Activated T-cell treated with anti-CD3 and anti-CD28 coated beads, Interleukin-2, amount 50 U/mL, for 72 hours (primary cell): ENCODE measurements around the gene HLA-DOB. TPM values are rescaled to one million over a fixed set of nuclear protein-coding genes. Genes with fewer than 3 reads are reported as not detected.

Experiments used
- ATAC-seq, 2 donors: fragments of 150-1000 bp; cut with Tn5 transposase; replicated peaks in 1 of 2; 2 replicates each; pipeline ENCODE4 v1.10.0; 2021; ENCODE audit warnings: moderate library complexity in 2 of 2, mild to moderate bottlenecking in 1 of 2
- DNase-seq, 2 donors: peaks; one replicate each; pipeline ENCODE4 v3.0.0; 2021 to 2022; ENCODE audit warnings: mixed read lengths in 1 of 2
- H3K27ac Mint-ChIP-seq: one replicate; pipeline ENCODE4 v1.8.0; 2022; ENCODE audit warnings: mild to moderate bottlenecking, moderate library complexity, mixed read lengths
- H3K27me3 Mint-ChIP-seq: one replicate; pipeline ENCODE4 v1.8.0; 2022; ENCODE audit warnings: low read depth, mixed read lengths
- H3K36me3 Mint-ChIP-seq, 2 donors: one replicate each; pipeline ENCODE4 v1.8.0; 2022; ENCODE audit warnings: mixed read lengths in 2 of 2, mild to moderate bottlenecking in 1 of 2; ENCODE audit not compliant: insufficient read depth in 2 of 2
- H3K4me1 Mint-ChIP-seq: one replicate; pipeline ENCODE4 v1.8.0; 2022; ENCODE audit warnings: low read depth, mixed read lengths
- H3K4me3 Mint-ChIP-seq, 2 donors: one replicate each; pipeline ENCODE4 v1.8.0; 2022; ENCODE audit warnings: mild to moderate bottlenecking in 2 of 2, mixed read lengths in 2 of 2, moderate library complexity in 2 of 2
- H3K9me3 Mint-ChIP-seq, 2 donors: one replicate each; pipeline ENCODE4 v1.8.0; 2022; ENCODE audit warnings: mixed read lengths in 2 of 2
- total RNA-seq, 2 donors: library from RNA; stranded (reverse); gene quantifications; one replicate each; pipeline ENCODE4 v1.2.3, GENCODE V29; 2022

The HLA-DOB gene
- total RNA-seq, 2 donors from 2014 or later, result 8.0 to 8.1 TPM

GRCh38 chr6:32852018-32852843, 35.4 kb upstream of the HLA-DOB start:
- Mint-ChIP-seq H3K4me3 (peak overlapping the region; percentile 94 to 100), H3K27ac (peak overlapping the region; percentile 96), H3K27me3 (no peaks in the 10 kb centered on the region), H3K36me3 (peaks cover 65 to 84% of the 10 kb centered on the region in 2 donors), H3K4me1 (peaks cover 74% of the 10 kb centered on the region), H3K9me3 (peaks cover 0 to 2% of the 10 kb centered on the region in 2 donors)
- ATAC-seq (no peak), DNase-seq (peak; percentile 53 to 60)

- H3K4me3 Mint-ChIP-seq, result peak overlapping the region; percentile 94 to 100
- ATAC-seq (no peak), DNase-seq (no peak)
- peaks cover 74% of the 10 kb centered on the region for H3K4me1 Mint-ChIP-seq
- H3K9me3 Mint-ChIP-seq, result peaks cover 0 to 2% of the 10 kb centered on the region in 2 donors
- H3K27me3 Mint-ChIP-seq, result no peaks in the 10 kb centered on the region
- H3K27ac Mint-ChIP-seq, result peak overlapping the region; percentile 96
- H3K36me3 Mint-ChIP-seq, result peaks cover 65 to 86% of the 10 kb centered on the region in 2 donors
Measured at GRCh38 chr6:32851025-32851424, 34.2 kb upstream of the HLA-DOB start.

GRCh38 chr6:32849126-32849525, 32.3 kb upstream of the HLA-DOB start:
- Mint-ChIP-seq H3K27ac (peak overlapping the region; percentile 71), H3K27me3 (no peaks in the 10 kb centered on the region), H3K4me3 (peak overlapping the region; percentile 41 to 99), H3K4me1 (peaks cover 76% of the 10 kb centered on the region), H3K36me3 (peaks cover 59 to 82% of the 10 kb centered on the region in 2 donors), H3K9me3 (peaks cover 0 to 2% of the 10 kb centered on the region in 2 donors)
- no peak for DNase-seq
- no peak for ATAC-seq

- Mint-ChIP-seq H3K27me3 (no peaks in the 10 kb centered on the region), H3K27ac (peak overlapping the region; percentile 100), H3K4me1 (peaks cover 79% of the 10 kb centered on the region), H3K9me3 (peaks cover 0 to 2% of the 10 kb centered on the region in 2 donors), H3K36me3 (peaks cover 65 to 85% of the 10 kb centered on the region in 2 donors), H3K4me3 (peak overlapping the region; percentile 41 to 99)
- no peak for DNase-seq
- ATAC-seq, result no peak
Measured at GRCh38 chr6:32847795-32848194, 31.0 kb upstream of the HLA-DOB start.

- Mint-ChIP-seq H3K4me3 (peak overlapping the region; percentile 41 to 99), H3K9me3 (peaks cover 0 to 2% of the 10 kb centered on the region in 2 donors), H3K4me1 (peaks cover 86% of the 10 kb centered on the region), H3K27ac (peak overlapping the region; percentile 100), H3K27me3 (no peaks in the 10 kb centered on the region), H3K36me3 (peaks cover 63 to 83% of the 10 kb centered on the region in 2 donors)
- DNase-seq, result peak in 1 of 2 donors; percentile 4
- ATAC-seq, result no peak
Measured at GRCh38 chr6:32847004-32847403, 30.2 kb upstream of the HLA-DOB start.

- DNase-seq (peak; percentile 40 to 50), ATAC-seq (peak; percentile 9 to 10)
- Mint-ChIP-seq H3K27me3 (no peaks in the 10 kb centered on the region), H3K9me3 (peaks cover 0 to 2% of the 10 kb centered on the region in 2 donors), H3K4me3 (peak overlapping the region; percentile 98 to 99), H3K4me1 (peaks cover 86% of the 10 kb centered on the region), H3K36me3 (peaks cover 61 to 81% of the 10 kb centered on the region in 2 donors), H3K27ac (peak overlapping the region; percentile 100)
Measured at GRCh38 chr6:32845384-32845884, 28.6 kb upstream of the HLA-DOB start.

DNA sequence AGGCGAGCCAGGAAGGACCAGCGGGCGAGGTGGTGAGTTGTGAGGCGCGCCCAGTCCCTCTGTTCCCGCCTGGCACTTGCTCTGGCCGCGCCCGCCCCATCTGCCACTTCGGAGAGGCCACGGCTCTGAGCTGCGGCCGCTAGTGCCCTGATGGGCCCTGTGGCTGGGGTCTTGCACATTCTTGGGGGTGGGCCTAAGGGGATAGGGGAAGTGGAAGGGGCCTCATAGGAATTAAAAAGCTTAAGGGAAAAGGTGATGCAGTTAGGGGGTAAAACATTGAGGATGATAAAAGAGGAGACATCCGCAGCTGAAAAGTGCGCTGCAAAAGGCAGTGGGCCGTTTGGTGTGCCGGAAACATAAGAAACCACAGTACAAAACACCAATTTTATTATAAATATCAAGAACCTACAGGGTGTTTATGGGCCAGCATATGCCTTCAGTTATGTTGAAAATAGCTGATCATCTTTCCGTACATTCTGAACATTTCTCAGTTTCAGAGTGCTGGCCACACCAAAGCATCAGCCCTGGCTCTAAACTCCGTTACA, 28.1 kb upstream of the HLA-DOB start:
- ATAC-seq, result peak in 1 of 2 donors; percentile 0
- Mint-ChIP-seq H3K27me3 (no peaks in the 10 kb centered on the region), H3K4me1 (peaks cover 86% of the 10 kb centered on the region), H3K9me3 (peaks cover 0 to 2% of the 10 kb centered on the region in 2 donors), H3K4me3 (peak overlapping the region; percentile 98 to 99), H3K27ac (peak overlapping the region; percentile 100), H3K36me3 (peaks cover 57 to 78% of the 10 kb centered on the region in 2 donors)
- no peak for DNase-seq

DNA sequence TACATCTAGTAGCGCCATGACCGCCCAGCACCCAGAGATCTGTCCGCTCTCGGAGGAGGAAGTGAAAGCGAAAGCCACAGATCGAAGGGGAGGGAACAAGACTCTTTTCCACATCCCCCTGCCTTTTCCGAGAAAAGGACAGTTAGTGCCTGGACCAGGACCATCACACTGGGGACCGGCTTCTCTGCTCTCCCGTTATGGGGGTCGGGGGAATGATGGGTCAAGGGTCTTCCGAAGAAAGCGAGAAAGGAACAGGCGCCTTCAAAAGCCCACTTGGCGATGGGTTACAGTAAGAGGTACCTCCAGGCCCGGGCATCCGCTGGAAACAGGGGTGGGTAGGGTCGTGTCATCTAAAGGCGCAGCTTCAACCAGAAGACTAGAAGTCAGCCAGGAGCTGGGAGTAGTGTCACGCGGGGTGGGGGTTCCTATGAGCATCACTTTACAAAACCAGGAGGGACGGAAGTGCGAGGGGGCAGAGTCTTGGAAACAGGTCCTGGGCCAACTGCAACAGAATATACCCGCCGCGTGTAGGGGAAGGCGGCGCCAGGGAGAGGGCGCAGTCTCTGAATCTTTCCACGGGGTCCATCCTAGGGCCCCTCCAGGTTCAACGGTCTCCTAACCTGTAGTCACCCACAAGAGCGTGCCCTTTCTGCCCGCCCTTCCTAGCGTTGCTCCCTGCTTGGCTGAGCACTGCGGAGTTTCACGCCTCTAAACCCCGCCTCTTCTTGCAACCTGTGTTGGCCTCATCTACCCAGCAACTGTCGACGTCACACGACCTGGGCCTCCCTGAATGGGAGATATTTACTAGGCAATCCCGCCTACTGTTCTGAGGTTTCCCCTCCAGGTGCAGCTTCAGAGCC, 27.4 kb upstream of the HLA-DOB start, which contains the start of gene PSMB8:
PSMB8 (minus strand) TSS at position 69 of the 860 bp plus-strand sequence; CDS start at position 18, 51 bp downstream.
- peaks cover 54 to 73% of the 10 kb centered on the region in 2 donors for H3K36me3 Mint-ChIP-seq
- peaks cover 0 to 2% of the 10 kb centered on the region in 2 donors for H3K9me3 Mint-ChIP-seq
- H3K4me3 Mint-ChIP-seq, result peak within 1 kb of the TSS; percentile 98 to 99
- DNase-seq (peak; percentile 97 to 99), ATAC-seq (peak; percentile 79)
- peaks cover 86% of the 10 kb centered on the region for H3K4me1 Mint-ChIP-seq
- peak within 1 kb of the TSS; percentile 100 for H3K27ac Mint-ChIP-seq
- H3K27me3 Mint-ChIP-seq, result no peaks in the 10 kb centered on the region

- peak overlapping the region; percentile 100 for H3K27ac Mint-ChIP-seq
- H3K27me3 Mint-ChIP-seq, result no peaks in the 10 kb centered on the region
- peaks cover 46 to 66% of the 10 kb centered on the region in 2 donors for H3K36me3 Mint-ChIP-seq
- DNase-seq (peak in 1 of 2 donors; percentile 33), ATAC-seq (no peak)
- peaks cover 0 to 2% of the 10 kb centered on the region in 2 donors for H3K9me3 Mint-ChIP-seq
- peaks cover 82% of the 10 kb centered on the region for H3K4me1 Mint-ChIP-seq
- peak overlapping the region; percentile 98 to 99 for H3K4me3 Mint-ChIP-seq
Measured at GRCh38 chr6:32843331-32843978, 26.7 kb upstream of the HLA-DOB start.

DNA sequence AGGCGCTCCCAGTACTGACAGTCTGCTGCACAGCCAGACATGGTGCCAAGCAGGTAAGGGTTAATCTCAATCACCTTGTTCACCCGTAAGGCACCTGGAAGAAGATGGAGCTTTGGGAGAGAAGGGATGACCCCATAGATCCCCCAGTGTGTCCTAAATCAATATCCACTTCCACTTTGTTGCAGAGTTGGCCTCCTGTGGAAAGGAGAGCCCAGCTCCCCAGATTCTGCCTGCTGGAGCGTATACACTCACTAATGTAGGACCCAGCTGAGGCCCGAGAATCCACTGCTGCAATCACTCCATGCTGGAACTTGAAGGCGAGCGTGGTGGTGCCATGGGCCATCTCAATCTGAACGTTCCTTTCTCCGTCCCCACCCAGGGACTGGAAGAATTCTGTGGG, 25.9 kb upstream of the HLA-DOB start:
- DNase-seq, result no peak
- Mint-ChIP-seq H3K9me3 (no peaks in the 10 kb centered on the region), H3K27me3 (no peaks in the 10 kb centered on the region), H3K4me3 (peak overlapping the region; percentile 98 to 99), H3K4me1 (peaks cover 76% of the 10 kb centered on the region), H3K27ac (peak overlapping the region; percentile 100), H3K36me3 (peaks cover 40 to 58% of the 10 kb centered on the region in 2 donors)
- ATAC-seq, result no peak

DNA sequence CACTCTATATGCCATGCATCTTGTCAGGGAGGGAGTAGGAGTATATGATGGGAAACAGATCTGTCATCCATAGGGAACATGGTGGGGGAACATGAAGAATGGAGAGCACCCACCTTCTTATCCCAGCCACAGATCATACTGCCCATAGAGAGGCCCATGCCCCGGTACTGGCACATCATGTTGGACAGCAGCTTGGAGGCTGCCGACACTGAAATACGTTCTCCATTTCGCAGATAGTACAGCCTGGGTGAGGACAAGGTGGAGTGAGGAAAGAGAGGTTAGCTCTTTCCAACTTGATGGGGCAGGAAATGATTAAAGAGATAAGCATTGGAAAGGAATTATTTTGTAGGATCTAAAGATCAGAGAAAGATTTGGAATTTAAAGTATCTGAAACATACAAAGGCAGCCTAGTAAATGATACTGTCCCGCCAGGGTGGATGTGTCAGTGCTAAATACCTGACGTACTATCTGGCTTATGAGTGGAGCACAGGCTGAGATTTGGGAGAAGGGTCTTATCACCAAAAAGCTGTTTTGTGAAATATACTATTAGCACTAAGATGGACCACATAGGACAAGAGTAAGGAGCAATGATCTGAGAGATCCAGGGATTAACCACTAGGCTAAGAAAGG, 25.3 kb upstream of the HLA-DOB start:
- H3K4me1 Mint-ChIP-seq, result peaks cover 76% of the 10 kb centered on the region

More for the DNA sequence above, 25.3 kb upstream of the HLA-DOB start:
- H3K27ac Mint-ChIP-seq, result peak overlapping the region; percentile 100
- ATAC-seq, result no peak
- peak overlapping the region; percentile 98 to 99 for H3K4me3 Mint-ChIP-seq
- peaks cover 38 to 55% of the 10 kb centered on the region in 2 donors for H3K36me3 Mint-ChIP-seq
- no peak for DNase-seq
- H3K9me3 Mint-ChIP-seq, result no peaks in the 10 kb centered on the region
- no peaks in the 10 kb centered on the region for H3K27me3 Mint-ChIP-seq
